Type B pancreatic cell (in vitro differentiated cells): ENCODE results near the gene KLF7. TPM values are rescaled to one million over a fixed set of nuclear protein-coding genes. Genes with fewer than 3 reads are reported as not detected.
"Not testable (repeated sequence)": the region's sequence is repeated elsewhere in the genome, so short reads cannot be mapped to it uniquely, and the experiment has no call there.

ENCODE experiments used
- DNase-seq: peaks from one replicate; pipeline ENCODE4 v3.0.0; 2021; ENCODE audit warnings: mixed read lengths; ENCODE audit not compliant: unreplicated experiment; ENCODE audit errors: extremely low spot score
- H3K27ac Mint-ChIP-seq: 2 replicates; pipeline ENCODE4 v1.8.0; 2021; ENCODE audit warnings: mild to moderate bottlenecking, mixed read lengths
- H3K27me3 Mint-ChIP-seq: 2 replicates; pipeline ENCODE4 v1.8.0; 2021; ENCODE audit warnings: mixed read lengths
- H3K36me3 Mint-ChIP-seq: 2 replicates; pipeline ENCODE4 v1.8.0; 2021; ENCODE audit warnings: mixed read lengths
- H3K4me1 Mint-ChIP-seq: one replicate; pipeline ENCODE4 v1.8.0; 2021; ENCODE audit warnings: mixed read lengths; ENCODE audit not compliant: unreplicated experiment
- H3K4me3 Mint-ChIP-seq: 2 replicates; pipeline ENCODE4 v1.8.0; 2021; ENCODE audit warnings: mild to moderate bottlenecking, mixed read lengths
- H3K9me3 Mint-ChIP-seq: 2 replicates; pipeline ENCODE4 v1.8.0; 2021; ENCODE audit warnings: mixed read lengths
- microRNA-seq: library from miRNA; unstranded; fragments of <30 nt; microRNA quantifications from one replicate; pipeline ENCODE4, GENCODE V29; 2020
- total RNA-seq: library from RNA; stranded (reverse); gene quantifications from 2 replicates; pipeline ENCODE4 v1.2.1, GENCODE V29; 2021; ENCODE audit warnings: low replicate concordance
- TF ChIP-seq, protein P1 (sequence below): fragments of 200-600 bp; sonication (generic); conservative IDR thresholded peaks from 2 replicates; pipeline ENCODE4 v1.5.0; 2021; ENCODE audit warnings: antibody characterized with exemption, mild to moderate bottlenecking

Gene KLF7
- total RNA-seq, 1 donor from 2014 or later, result 20.3 TPM

DNA sequence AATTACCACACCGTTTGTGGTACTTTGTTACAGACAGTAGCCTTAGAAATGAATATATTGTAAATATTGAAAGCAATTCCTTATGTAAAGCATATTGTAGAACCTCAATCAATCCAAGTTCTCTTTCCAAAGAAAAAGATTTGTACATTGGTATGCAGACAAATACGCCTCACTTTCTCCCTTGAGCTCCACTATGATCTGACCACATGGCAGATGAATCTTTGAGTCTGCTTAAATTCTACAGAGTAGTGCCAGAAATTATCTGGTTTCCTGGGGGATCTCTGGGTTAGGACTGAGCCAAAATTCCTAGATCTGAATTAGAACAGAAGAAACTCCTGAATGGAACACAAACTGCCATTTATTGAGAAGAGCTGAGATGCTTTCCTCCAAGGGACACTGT is 127.4 kb downstream of the KLF7 start:
- Mint-ChIP-seq H3K27ac (no peak overlapping the region), H3K4me1 (peaks cover 23% of the 10 kb centered on the region)
- TF ChIP-seq, protein P1, sequence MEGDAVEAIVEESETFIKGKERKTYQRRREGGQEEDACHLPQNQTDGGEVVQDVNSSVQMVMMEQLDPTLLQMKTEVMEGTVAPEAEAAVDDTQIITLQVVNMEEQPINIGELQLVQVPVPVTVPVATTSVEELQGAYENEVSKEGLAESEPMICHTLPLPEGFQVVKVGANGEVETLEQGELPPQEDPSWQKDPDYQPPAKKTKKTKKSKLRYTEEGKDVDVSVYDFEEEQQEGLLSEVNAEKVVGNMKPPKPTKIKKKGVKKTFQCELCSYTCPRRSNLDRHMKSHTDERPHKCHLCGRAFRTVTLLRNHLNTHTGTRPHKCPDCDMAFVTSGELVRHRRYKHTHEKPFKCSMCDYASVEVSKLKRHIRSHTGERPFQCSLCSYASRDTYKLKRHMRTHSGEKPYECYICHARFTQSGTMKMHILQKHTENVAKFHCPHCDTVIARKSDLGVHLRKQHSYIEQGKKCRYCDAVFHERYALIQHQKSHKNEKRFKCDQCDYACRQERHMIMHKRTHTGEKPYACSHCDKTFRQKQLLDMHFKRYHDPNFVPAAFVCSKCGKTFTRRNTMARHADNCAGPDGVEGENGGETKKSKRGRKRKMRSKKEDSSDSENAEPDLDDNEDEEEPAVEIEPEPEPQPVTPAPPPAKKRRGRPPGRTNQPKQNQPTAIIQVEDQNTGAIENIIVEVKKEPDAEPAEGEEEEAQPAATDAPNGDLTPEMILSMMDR, result no peak

DNA sequence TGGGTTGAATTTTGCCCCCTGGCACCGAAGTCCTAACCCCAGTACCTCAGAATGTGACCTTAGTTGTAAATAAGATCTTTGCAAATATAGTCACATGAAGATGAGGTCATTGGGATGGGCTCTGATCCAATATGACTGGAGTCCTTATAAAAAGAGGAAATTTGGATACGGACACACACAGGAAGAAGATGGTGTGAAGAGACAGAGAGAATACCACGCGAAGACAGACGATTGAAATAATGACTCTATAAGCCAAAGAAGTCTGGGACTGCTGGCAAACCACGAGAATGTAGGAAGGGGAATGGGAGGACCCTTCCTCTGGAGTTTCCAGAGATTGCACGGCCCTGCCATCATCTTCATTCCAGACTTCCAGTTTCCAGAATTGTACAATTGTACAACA is 127.9 kb downstream of the KLF7 start:
- Mint-ChIP-seq H3K36me3 (no peaks in the 10 kb centered on the region), H3K27me3 (peaks cover 12% of the 10 kb centered on the region), H3K4me3 (no peak overlapping the region), H3K4me1 (peaks cover 20% of the 10 kb centered on the region), H3K27ac (no peak overlapping the region), H3K9me3 (peaks cover 4% of the 10 kb centered on the region)
- DNase-seq, result no peak
- TF ChIP-seq, protein P1, result no peak

More for the DNA sequence above, 127.4 kb downstream of the KLF7 start:
- Mint-ChIP-seq H3K36me3 (no peaks in the 10 kb centered on the region), H3K4me3 (no peak overlapping the region), H3K9me3 (peaks cover 3% of the 10 kb centered on the region), H3K27me3 (peaks cover 12% of the 10 kb centered on the region)
- DNase-seq, result no peak

DNA sequence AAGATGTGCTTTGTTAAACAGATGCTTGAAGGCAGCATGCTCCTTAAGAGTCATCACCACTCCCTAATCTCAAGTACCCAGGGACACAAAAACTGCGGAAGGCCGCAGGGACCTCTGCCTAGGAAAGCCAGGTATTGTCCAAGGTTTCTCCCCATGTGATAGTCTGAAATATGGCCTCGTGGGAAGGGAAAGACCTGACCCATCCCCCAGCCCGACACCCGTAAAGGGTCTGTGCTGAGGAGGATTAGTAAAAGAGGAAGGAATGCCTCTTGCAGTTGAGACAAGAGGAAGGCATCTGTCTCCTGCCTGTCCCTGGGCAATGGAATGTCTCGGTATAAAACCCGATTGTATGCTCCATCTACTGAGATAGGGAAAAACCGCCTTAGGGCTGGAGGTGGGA is 128.7 kb downstream of the KLF7 start:
- H3K4me3 Mint-ChIP-seq, H3K27ac Mint-ChIP-seq, DNase-seq, H3K9me3 Mint-ChIP-seq, H3K36me3 Mint-ChIP-seq: not testable (repeated sequence)
- Mint-ChIP-seq H3K4me1 (peaks cover 14% of the 10 kb centered on the region), H3K27me3 (peaks cover 12% of the 10 kb centered on the region)

DNA sequence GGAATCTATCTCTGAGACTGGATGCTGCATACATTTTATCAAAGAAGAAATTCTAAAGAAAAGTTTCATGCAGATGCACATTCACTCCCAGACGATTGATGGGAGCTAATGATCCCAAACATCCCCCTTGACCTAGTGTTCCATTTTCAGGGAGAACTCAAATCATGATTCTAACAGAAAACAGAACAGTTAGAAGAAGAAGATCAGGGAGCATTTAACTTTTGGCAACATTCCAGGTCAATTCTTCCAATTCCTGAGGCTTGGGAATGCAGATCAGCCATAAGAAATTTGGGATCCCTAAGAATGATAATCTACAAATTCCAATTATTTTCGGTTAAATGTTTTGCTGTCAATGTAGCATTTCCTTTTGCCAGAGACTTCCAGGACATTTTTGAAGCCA is 129.9 kb downstream of the KLF7 start:
- no peaks in the 10 kb centered on the region for H3K36me3 Mint-ChIP-seq
- H3K9me3 Mint-ChIP-seq, result peaks cover 4% of the 10 kb centered on the region
- H3K27ac Mint-ChIP-seq, result no peak overlapping the region
- DNase-seq, result no peak
- TF ChIP-seq, protein P1, result no peak
- H3K4me3 Mint-ChIP-seq, result no peak overlapping the region
- H3K4me1 Mint-ChIP-seq, result peaks cover 5% of the 10 kb centered on the region
- H3K27me3 Mint-ChIP-seq, result peaks cover 12% of the 10 kb centered on the region

DNA sequence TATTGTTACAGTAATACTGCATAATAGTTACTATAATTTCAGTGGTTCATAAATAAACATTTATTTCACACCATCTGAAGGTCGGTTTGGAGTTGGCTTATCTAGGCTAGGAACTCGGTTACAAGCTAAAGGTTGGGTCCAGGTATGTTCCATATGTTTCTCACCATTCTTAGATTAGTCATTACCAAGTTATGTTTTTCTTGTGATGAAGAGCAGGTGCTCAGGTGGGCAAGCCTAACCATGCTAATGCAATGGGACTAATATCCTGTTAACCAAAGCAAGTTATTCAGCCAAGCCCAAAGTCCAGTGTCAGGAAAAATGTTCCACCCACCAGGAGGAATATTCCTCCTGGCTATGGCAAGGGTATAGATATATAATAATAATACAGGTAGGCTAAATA is 133.3 kb downstream of the KLF7 start:
- Mint-ChIP-seq H3K36me3 (no peaks in the 10 kb centered on the region), H3K9me3 (peaks cover 4% of the 10 kb centered on the region), H3K27ac (no peak overlapping the region), H3K4me1 (peaks cover 5% of the 10 kb centered on the region), H3K27me3 (peaks cover under 1% of the 10 kb centered on the region), H3K4me3 (no peak overlapping the region)
- TF ChIP-seq, protein P1, result no peak
- DNase-seq, result no peak

Small RNA genes within 50 kb of the gene (microRNA-seq; reads per million reads assigned to microRNA genes)
- gene MIR2355 (11.3 reads per million, percentile 34 among the genes with 10 or more reads in this experiment), gene MIR7845 (2.5 reads per million)

Other genes with a start within 250 kb of the KLF7 start
- gene CPO, start 226.4 kb downstream of the KLF7 start, total RNA-seq, result 0.24 and 0.51 TPM in 2 replicates